Measurements from ENCODE around the gene CASTOR2.
"Not testable (repeated sequence)": the region's sequence is repeated elsewhere in the genome, so short reads cannot be mapped to it uniquely, and the experiment has no call there.

Gene CASTOR2

GRCh38 chr7:75055830-75056772 lies 91.6 kb downstream of the CASTOR2 start:
- no peak for DNase-seq

GRCh38 chr7:75058406-75058805 lies 93.9 kb downstream of the CASTOR2 start:
- no peak for DNase-seq

GRCh38 chr7:75064291-75064690 lies 99.8 kb downstream of the CASTOR2 start:
- no peak for DNase-seq

GRCh38 chr7:75064801-75065200 lies 100.3 kb downstream of the CASTOR2 start:
- DNase-seq = no peak

GRCh38 chr7:75066521-75066920 lies 102.0 kb downstream of the CASTOR2 start:
- DNase-seq = no peak

GRCh38 chr7:75072981-75073283 lies 108.4 kb downstream of the CASTOR2 start:
- no peak for DNase-seq

- DNase-seq = not testable (repeated sequence)
Measured at GRCh38 chr7:75074262-75074641, 109.7 kb downstream of the CASTOR2 start.
